Parathyroid adenoma (tissue), 2 donors: ENCODE measurements around the gene MERTK.
"Not testable (repeated sequence)": the region's sequence is repeated elsewhere in the genome, so short reads cannot be mapped to it uniquely, and the experiment has no call there.

Experiments
- H2AFZ ChIP-seq: fragments of 300-600 bp; sonication (generic); one replicate; pipeline ENCODE4 v1.7.0; 2017; ENCODE audit warnings: antibody characterized with exemption, mild to moderate bottlenecking
- H3K27ac ChIP-seq: fragments of 300-600 bp; sonication (generic); one replicate; pipeline ENCODE4 v1.7.0; 2017
- H3K27me3 ChIP-seq: fragments of 300-600 bp; sonication (generic); one replicate; pipeline ENCODE4 v1.7.0; 2017; ENCODE audit warnings: low read length; ENCODE audit not compliant: control insufficient read depth, insufficient read depth
- H3K36me3 ChIP-seq: fragments of 300-600 bp; sonication (generic); one replicate; pipeline ENCODE4 v1.7.0; 2017; ENCODE audit warnings: low read length; ENCODE audit not compliant: control insufficient read depth, insufficient read depth
- H3K4me1 ChIP-seq: fragments of 300-600 bp; sonication (generic); one replicate; pipeline ENCODE4 v1.7.0; 2017; ENCODE audit warnings: control low read depth
- H3K4me2 ChIP-seq: fragments of 300-600 bp; sonication (generic); one replicate; pipeline ENCODE4 v1.7.0; 2017; ENCODE audit warnings: low read length
- H3K4me3 ChIP-seq: fragments of 300-600 bp; sonication (generic); one replicate; pipeline ENCODE4 v1.7.0; 2017; ENCODE audit warnings: low read depth, low read length
- H3K79me2 ChIP-seq: fragments of 300-600 bp; sonication (generic); one replicate; pipeline ENCODE4 v1.7.0; 2017; ENCODE audit warnings: control low read depth
- H3K9ac ChIP-seq: fragments of 300-600 bp; sonication (generic); one replicate; pipeline ENCODE4 v1.7.0; 2017; ENCODE audit warnings: mild to moderate bottlenecking
- H3K9me3 ChIP-seq: fragments of 300-600 bp; sonication (generic); one replicate; pipeline ENCODE4 v1.7.0; 2017; ENCODE audit warnings: low read length; ENCODE audit not compliant: control insufficient read depth
- TF ChIP-seq, protein P1 (sequence below): fragments of 300-600 bp; sonication (generic); IDR thresholded peaks from one replicate; pipeline ENCODE4 v1.7.0; 2017; ENCODE audit warnings: antibody characterized with exemption, mild to moderate bottlenecking
- donor health status: primary hyperparathyroidism.

Gene MERTK

GRCh38 chr2:111910609-111911277 is 12.3 kb downstream of the MERTK start:
- Histone ChIP-seq H3K27me3 (no peaks in the 10 kb centered on the region), H3K27ac (no peak overlapping the region), H2AFZ (no peak overlapping the region), H3K9ac (no peak overlapping the region), H3K4me3 (no peak overlapping the region), H3K36me3 (no peaks in the 10 kb centered on the region), H3K4me1 (peaks cover 4% of the 10 kb centered on the region), H3K9me3 (no peaks in the 10 kb centered on the region), H3K4me2 (no peak overlapping the region), H3K79me2 (no peaks in the 10 kb centered on the region)
- TF ChIP-seq, protein P1, sequence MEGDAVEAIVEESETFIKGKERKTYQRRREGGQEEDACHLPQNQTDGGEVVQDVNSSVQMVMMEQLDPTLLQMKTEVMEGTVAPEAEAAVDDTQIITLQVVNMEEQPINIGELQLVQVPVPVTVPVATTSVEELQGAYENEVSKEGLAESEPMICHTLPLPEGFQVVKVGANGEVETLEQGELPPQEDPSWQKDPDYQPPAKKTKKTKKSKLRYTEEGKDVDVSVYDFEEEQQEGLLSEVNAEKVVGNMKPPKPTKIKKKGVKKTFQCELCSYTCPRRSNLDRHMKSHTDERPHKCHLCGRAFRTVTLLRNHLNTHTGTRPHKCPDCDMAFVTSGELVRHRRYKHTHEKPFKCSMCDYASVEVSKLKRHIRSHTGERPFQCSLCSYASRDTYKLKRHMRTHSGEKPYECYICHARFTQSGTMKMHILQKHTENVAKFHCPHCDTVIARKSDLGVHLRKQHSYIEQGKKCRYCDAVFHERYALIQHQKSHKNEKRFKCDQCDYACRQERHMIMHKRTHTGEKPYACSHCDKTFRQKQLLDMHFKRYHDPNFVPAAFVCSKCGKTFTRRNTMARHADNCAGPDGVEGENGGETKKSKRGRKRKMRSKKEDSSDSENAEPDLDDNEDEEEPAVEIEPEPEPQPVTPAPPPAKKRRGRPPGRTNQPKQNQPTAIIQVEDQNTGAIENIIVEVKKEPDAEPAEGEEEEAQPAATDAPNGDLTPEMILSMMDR = no peak

GRCh38 chr2:111911295-111911977 is 13.0 kb downstream of the MERTK start:
- not testable (repeated sequence) for H3K27me3 ChIP-seq, H3K9me3 ChIP-seq, H3K4me1 ChIP-seq, H3K79me2 ChIP-seq, H3K9ac ChIP-seq, H2AFZ ChIP-seq, H3K27ac ChIP-seq, H3K4me2 ChIP-seq, H3K4me3 ChIP-seq, H3K36me3 ChIP-seq

DNA sequence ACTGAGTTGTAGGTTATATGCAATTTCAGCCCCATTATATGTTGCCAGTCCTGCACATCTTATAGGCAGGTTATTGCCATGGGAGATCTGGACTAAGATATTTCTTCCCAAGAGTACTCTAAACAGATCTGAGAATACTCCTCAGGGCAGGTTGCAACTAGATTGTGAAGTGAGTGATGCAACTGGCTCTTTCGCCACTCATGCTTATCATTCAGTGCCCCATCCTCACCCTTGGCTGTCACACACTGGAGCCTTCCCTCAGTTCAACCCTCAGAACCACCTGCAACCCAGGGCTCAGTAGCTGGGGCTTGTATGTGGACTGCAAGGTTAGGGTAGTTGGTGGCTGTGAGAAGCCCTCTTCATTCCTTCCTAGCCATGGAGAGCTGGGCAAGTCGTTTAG is 14.1 kb downstream of the MERTK start:
- TF ChIP-seq, protein P1 = no peak
- no peaks in the 10 kb centered on the region for H3K9me3 ChIP-seq
- H3K27me3 ChIP-seq = no peaks in the 10 kb centered on the region
- no peak overlapping the region for H2AFZ ChIP-seq
- H3K36me3 ChIP-seq = no peaks in the 10 kb centered on the region
- H3K9ac ChIP-seq = no peak overlapping the region
- no peak overlapping the region for H3K4me3 ChIP-seq
- H3K27ac ChIP-seq = no peak overlapping the region
- no peak overlapping the region for H3K4me2 ChIP-seq
- H3K79me2 ChIP-seq = peaks cover 4% of the 10 kb centered on the region
- H3K4me1 ChIP-seq = no peaks in the 10 kb centered on the region

GRCh38 chr2:111917106-111917505 is 18.7 kb downstream of the MERTK start:
- TF ChIP-seq, protein P1 = no peak
- Histone ChIP-seq H3K36me3 (no peaks in the 10 kb centered on the region), H3K79me2 (peaks cover 16% of the 10 kb centered on the region), H3K9me3 (no peaks in the 10 kb centered on the region), H3K4me3 (no peak overlapping the region), H3K4me2 (no peak overlapping the region), H3K4me1 (no peaks in the 10 kb centered on the region), H2AFZ (no peak overlapping the region), H3K27ac (no peak overlapping the region), H3K9ac (no peak overlapping the region), H3K27me3 (no peaks in the 10 kb centered on the region)

DNA sequence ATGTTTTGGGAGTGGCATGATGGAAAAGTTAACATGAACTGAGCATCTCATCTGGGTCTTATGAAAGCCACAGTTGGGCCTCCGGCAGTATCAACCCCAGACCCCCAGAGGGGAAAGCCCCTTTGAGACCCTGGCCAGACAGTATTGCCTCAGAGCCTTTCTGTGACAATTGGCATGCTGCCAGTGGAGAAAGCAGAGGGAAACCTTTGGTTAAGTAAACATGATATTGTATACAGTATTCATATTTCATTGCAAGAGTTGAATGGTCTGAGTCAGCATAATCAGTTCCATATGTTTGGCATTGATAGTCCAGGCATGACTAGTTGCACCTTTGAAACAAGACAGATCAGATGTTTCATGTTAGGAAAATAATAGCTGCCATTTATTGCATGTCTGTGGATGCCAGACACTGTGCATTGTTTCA is 20.0 kb downstream of the MERTK start:
- H3K27me3 ChIP-seq = no peaks in the 10 kb centered on the region
- peaks cover 16% of the 10 kb centered on the region for H3K79me2 ChIP-seq
- no peak overlapping the region for H3K4me3 ChIP-seq
- H3K4me1 ChIP-seq = no peaks in the 10 kb centered on the region
- no peak overlapping the region for H3K4me2 ChIP-seq
- H3K9ac ChIP-seq = no peak overlapping the region
- no peak overlapping the region for H2AFZ ChIP-seq
- H3K27ac ChIP-seq = no peak overlapping the region
- no peaks in the 10 kb centered on the region for H3K36me3 ChIP-seq
- TF ChIP-seq, protein P1 = no peak
- H3K9me3 ChIP-seq = no peaks in the 10 kb centered on the region
